Hematopoietic multipotent progenitor cell treated with erythropoietin and hydrocortisone succinate and interleukin-3 and kit ligand, for 15 days (in vitro differentiated cells): Measurements from ENCODE around the gene SHISAL2A.

Experiments
- DNase-seq: peaks from one replicate; pipeline ENCODE4 v3.0.0-alpha.2; 2015; ENCODE audit warnings: low spot score

SHISAL2A gene

GRCh38 chr1:52659851-52660596, 27.1 kb downstream of the SHISAL2A start:
- no peak for DNase-seq

- no peak for DNase-seq
Observed at GRCh38 chr1:52660807-52661206, 27.8 kb downstream of the SHISAL2A start.

GRCh38 chr1:52662645-52663313, 29.8 kb downstream of the SHISAL2A start:
- no peak for DNase-seq

GRCh38 chr1:52663716-52664115, 30.7 kb downstream of the SHISAL2A start:
- DNase-seq = no peak

DNA sequence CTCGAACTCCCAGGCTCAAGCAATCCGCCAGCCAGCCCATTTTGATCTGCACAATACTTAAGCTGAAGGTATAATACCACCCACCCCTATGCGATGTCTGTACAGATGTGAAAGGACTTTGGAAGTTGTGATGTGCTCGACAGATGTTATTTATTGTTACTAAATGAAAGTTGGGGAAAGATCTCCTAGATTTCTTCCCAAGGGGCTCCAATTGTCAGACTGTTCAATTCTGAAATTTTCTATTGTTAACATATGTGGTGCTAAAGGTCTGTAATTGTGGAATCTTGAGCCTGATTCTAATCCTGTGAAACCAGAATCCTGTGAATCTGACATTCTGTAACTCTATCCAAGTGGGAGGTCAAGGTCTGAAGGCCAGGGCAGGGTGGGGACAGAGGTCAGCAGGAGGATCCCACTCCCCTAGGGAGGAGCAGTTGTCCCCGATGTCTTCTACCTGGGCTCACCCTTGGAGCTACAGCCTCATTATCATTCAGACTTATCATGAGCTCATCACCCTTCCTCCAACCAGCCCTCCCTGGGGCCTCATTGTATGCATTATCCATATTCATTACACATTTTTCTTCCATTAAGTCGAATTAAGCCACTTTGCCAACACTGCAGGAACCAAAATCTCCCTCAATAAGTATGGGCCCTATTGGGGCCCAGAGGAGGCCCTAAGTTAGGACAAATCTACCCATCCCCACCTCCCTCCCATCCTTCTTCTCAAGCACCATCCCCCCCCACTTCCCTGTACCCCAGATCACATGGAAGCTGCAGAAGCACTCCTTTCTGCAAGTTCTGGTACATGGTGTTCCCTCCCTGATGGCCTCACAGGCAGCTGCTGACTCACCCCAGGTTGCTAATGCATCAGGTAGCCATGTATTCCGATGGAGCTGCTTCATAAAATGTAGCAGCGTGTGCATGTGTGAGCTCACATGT, 32.3 kb downstream of the SHISAL2A start:
- DNase-seq = no peak

DNA sequence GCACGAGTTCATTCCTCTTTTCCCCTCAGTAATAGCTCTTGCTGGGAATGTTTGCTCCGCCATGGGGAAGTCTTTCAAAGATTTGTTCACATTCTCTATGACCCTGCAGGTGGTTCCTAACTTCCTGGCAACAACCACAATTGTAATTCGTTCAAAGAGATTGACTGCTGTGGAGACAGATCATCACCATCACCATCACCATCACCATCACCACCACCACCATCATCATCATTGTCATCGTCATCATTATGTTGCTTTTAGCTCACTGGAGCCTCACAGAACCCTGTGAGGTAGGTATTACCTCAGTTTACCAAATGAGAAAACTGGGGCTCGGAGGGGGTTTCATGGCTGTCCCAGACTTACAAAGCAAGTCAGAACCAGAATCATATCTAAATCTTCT, 34.3 kb downstream of the SHISAL2A start:
- DNase-seq = no peak

DNA sequence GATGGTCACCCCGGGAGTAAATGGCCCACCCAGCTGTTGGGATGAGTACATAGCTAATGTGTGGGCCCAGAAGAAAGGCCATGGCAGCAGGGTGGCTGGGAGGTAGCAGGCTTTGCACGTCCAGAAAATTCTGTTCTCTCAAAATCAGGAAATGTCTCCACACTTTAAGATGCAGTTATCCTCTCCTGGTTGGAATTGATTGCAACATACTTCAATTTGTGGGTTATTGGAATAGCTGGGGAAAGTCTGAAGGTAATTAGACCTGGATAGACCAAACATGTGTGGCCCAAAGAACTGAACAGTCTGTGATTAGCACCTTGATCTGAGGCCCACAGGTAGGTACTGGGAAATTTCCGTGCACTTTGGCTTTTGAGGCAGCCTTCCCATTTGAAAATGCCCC, 35.0 kb downstream of the SHISAL2A start:
- DNase-seq = no peak

DNA sequence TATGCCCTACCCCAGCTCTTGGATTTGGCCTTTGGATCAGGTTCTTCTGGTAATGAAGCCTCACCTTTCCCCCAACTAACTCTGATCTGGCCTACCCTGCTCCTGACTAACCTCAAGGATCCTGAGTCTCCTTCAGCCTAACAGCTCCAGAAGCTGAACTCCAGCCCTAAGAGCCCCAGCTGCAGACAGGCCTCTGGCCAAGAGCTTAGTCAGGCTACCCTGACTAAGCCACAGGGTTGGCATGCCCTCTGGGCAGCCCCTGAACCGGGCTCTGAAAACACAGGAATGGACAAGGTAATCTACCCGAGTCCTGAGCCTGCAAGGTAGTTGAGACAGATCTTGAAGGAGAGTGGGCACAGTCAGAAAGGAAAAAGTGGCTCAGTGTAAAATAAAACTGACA, 35.7 kb downstream of the SHISAL2A start:
- DNase-seq = no peak

GRCh38 chr1:52669696-52670095, 36.7 kb downstream of the SHISAL2A start:
- no peak for DNase-seq

DNA sequence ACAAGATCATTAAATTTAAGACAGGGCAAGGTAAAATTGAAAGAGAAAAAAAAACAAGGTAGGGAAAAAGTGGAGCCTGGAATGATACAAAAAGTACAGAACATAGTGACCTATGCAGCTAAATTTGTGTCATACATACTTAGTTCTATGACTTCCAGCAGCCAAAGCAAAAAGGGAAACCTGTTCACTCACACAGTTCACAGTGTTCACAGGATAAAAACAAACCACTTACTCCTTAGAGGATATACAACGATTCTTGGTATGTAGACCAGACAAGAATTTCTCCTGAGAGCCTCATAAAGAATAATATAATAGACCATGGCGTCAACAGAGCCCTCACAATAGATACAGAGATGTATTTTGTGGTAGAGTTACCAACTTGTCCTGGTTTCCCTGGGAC, 37.6 kb downstream of the SHISAL2A start:
- DNase-seq = no peak

GRCh38 chr1:52672946-52673345, 40.0 kb downstream of the SHISAL2A start:
- DNase-seq = no peak

- no peak for DNase-seq
Observed at GRCh38 chr1:52673513-52673912, 40.5 kb downstream of the SHISAL2A start.

DNA sequence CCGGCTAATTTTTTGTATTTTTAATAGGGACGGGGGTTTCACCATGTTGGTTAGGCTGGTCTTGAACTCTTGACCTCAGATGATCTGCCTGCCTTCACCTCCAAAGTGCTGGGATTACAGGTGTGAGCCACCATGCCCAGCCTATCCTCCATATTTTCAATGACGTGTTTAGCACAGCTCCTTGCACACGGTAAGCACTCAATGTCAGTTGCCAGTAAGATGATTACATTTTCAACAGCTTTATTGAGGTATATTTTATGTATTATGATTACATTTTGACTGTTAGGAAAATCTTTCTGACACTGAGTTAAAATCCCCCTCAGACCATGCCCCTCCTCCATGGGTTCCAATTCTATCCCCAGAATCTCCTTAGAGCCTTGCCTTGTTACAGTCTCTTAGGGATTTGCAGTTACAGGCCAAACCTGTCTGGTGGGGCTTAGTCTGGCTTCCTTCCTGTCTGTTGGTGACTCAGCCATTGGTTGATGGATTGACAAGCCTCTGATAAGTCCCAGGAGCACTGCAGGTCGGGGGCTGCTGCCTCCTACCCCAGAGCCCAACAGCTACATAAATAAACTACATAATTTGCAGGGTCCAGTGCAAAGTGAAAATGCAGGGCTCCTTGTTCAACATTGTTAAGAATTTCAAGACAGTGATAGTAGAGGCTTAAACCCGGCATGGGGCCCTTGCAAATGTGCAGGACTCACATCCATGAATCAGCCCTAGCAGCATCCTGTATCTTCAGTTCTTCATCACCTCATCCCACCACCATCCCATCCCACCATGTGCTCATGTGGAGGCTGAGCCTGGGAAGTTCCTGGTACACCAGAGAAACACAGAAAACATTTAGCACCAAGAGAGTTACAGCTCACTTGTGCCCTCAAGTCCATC, 41.8 kb downstream of the SHISAL2A start:
- DNase-seq = no peak

DNA sequence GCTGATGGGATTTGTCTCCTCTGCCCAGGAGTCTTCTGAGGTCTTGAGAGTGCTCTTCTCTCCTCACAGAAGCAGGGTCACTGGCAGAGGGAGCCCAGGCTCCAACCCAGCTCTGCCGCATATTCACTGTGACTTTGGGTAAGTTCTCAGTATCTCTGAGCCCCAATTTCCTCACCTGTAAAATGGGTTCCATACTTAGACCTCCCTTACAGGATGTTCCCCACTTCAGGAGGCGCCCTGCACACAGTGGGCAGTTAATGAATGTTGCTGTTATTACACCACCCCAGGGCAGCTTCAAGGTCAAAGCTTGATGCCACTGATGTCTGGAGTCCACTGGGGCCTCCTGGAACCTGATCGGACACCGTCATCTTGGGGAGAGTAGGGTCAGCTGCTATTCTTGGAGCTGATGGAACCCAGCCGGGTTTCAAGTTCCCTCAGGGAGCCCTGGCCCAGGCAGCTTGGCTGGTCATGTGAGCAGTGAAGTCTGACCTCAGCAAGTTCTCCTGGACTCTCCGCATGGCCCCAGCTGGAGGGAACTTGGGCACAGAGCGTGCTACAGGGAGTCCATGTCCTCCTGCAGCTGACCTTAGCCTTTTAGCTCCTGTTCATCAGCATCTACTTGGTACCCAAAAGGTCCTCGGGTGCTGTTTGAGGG, 43.4 kb downstream of the SHISAL2A start:
- no peak for DNase-seq

DNA sequence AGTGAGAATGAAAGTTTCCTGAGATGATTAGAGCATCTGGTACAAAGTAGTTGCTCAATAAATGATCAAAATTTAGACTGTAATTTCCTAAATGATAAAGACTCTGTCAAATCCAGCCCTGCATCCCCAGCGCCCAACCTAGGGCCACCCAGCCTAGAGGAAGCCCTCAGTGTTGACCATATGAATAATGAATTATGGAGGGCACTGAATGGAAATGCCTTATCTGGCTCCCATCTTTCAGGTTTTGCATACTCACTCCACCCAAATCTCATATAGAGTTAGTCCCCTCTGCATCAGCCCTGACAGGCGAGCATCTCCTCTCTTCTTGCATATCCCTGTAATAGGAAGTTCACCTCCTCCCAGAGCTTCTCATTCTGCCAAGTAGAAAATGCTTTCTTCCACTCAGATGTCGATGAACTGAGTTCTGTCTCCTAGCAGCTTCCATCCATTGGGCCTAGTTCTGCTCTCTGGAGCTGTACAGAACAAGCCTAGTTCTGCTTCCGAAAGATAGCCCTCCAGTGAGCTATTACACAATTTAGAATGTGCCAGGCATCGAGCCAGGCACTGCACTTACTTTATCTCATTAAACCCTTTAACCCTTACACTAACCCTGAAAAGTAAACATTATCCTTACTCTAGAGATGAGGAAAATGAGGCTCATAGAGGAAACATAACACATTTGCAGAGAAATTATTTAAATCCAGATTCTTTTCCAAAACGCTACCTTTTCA, 44.3 kb downstream of the SHISAL2A start:
- no peak for DNase-seq

- no peak for DNase-seq
Observed at GRCh38 chr1:52679048-52679447, 46.1 kb downstream of the SHISAL2A start.

- no peak for DNase-seq
Observed at GRCh38 chr1:52679498-52679897, 46.5 kb downstream of the SHISAL2A start.

- no peak for DNase-seq
Observed at GRCh38 chr1:52680353-52680752, 47.4 kb downstream of the SHISAL2A start.

- no peak for DNase-seq
Observed at GRCh38 chr1:52681136-52681535, 48.2 kb downstream of the SHISAL2A start.

- no peak for DNase-seq
Observed at GRCh38 chr1:52683367-52683940, 50.5 kb downstream of the SHISAL2A start.
